Measurements from ENCODE around the gene GPR37L1. TPM values are rescaled to one million over a fixed set of nuclear protein-coding genes. Genes with fewer than 3 reads are reported as not detected.

The GPR37L1 gene
- total and polyA plus RNA-seq, 4 donors: under 0.01 to 0.04 (median 0.02) TPM; not detected in 1

DNA sequence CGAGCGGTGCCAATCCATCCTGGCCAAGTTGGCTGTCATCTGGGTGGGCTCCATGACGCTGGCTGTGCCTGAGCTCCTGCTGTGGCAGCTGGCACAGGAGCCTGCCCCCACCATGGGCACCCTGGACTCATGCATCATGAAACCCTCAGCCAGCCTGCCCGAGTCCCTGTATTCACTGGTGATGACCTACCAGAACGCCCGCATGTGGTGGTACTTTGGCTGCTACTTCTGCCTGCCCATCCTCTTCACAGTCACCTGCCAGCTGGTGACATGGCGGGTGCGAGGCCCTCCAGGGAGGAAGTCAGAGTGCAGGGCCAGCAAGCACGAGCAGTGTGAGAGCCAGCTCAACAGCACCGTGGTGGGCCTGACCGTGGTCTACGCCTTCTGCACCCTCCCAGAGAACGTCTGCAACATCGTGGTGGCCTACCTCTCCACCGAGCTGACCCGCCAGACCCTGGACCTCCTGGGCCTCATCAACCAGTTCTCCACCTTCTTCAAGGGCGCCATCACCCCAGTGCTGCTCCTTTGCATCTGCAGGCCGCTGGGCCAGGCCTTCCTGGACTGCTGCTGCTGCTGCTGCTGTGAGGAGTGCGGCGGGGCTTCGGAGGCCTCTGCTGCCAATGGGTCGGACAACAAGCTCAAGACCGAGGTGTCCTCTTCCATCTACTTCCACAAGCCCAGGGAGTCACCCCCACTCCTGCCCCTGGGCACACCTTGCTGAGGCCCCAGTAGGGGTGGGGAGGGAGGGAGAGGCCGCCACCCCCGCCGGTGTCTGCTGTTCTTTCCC is 5.3 kb downstream of the GPR37L1 start:
- Histone ChIP-seq H3K4me1 (ENCODE audit: control insufficient read depth in 4 of 4, insufficient read depth in 4 of 4, low read length in 3 of 4) (peaks cover 0 to 3% (median 0%) of the 10 kb centered on the region in 4 donors), H3K36me3 (ENCODE audit: control insufficient read depth in 4 of 4, insufficient read depth in 3 of 4, low read depth in 1 of 4, low read length in 3 of 4) (peaks cover 0 to 8% (median 2%) of the 10 kb centered on the region in 4 donors), H3K27ac (ENCODE audit: low read depth in 1 of 2, low read length in 2 of 2) (no peak overlapping the region), H3K9me3 (ENCODE audit: control insufficient read depth in 4 of 4, low read length in 3 of 4) (no peaks in the 10 kb centered on the region), H3K4me3 (ENCODE audit: low read depth in 1 of 3, low read length in 3 of 3) (no peak overlapping the region), H3K9ac (ENCODE audit: low read depth in 1 of 2, low read length in 2 of 2) (no peak overlapping the region), H3K27me3 (ENCODE audit: control insufficient read depth in 4 of 4, insufficient read depth in 4 of 4, low read length in 3 of 4) (peaks cover 0 to 2% (median 0%) of the 10 kb centered on the region in 4 donors)
- TF ChIP-seq HNF4A (conservative IDR thresholded peaks at IDR 0.05) (no peak), TAF1 (conservative IDR thresholded peaks at IDR 0.05) (no peak), RXRA (IDR thresholded peaks at IDR 0.05) (no peak), RAD21 (IDR thresholded peaks at IDR 0.05) (no peak), GABPA (IDR thresholded peaks at IDR 0.05 in 1 of 2, conservative IDR thresholded peaks at IDR 0.05 in 1 of 2) (no peak), EGR1 (IDR thresholded peaks at IDR 0.05; ENCODE audit: low read depth in 2 of 2) (no peak), FOXA2 (IDR thresholded peaks at IDR 0.05) (no peak), FOXA1 (IDR thresholded peaks at IDR 0.05) (no peak), SP1 (IDR thresholded peaks at IDR 0.05) (no peak), YY1 (IDR thresholded peaks at IDR 0.05) (no peak), HNF4G (IDR thresholded peaks at IDR 0.05) (no peak), NR2F2 (IDR thresholded peaks at IDR 0.05) (no peak), JUND (IDR thresholded peaks at IDR 0.05) (no peak)
- TF ChIP-seq, protein P1, sequence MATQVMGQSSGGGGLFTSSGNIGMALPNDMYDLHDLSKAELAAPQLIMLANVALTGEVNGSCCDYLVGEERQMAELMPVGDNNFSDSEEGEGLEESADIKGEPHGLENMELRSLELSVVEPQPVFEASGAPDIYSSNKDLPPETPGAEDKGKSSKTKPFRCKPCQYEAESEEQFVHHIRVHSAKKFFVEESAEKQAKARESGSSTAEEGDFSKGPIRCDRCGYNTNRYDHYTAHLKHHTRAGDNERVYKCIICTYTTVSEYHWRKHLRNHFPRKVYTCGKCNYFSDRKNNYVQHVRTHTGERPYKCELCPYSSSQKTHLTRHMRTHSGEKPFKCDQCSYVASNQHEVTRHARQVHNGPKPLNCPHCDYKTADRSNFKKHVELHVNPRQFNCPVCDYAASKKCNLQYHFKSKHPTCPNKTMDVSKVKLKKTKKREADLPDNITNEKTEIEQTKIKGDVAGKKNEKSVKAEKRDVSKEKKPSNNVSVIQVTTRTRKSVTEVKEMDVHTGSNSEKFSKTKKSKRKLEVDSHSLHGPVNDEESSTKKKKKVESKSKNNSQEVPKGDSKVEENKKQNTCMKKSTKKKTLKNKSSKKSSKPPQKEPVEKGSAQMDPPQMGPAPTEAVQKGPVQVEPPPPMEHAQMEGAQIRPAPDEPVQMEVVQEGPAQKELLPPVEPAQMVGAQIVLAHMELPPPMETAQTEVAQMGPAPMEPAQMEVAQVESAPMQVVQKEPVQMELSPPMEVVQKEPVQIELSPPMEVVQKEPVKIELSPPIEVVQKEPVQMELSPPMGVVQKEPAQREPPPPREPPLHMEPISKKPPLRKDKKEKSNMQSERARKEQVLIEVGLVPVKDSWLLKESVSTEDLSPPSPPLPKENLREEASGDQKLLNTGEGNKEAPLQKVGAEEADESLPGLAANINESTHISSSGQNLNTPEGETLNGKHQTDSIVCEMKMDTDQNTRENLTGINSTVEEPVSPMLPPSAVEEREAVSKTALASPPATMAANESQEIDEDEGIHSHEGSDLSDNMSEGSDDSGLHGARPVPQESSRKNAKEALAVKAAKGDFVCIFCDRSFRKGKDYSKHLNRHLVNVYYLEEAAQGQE (IDR thresholded peaks at IDR 0.05): no peak
- TF ChIP-seq, protein P2, sequence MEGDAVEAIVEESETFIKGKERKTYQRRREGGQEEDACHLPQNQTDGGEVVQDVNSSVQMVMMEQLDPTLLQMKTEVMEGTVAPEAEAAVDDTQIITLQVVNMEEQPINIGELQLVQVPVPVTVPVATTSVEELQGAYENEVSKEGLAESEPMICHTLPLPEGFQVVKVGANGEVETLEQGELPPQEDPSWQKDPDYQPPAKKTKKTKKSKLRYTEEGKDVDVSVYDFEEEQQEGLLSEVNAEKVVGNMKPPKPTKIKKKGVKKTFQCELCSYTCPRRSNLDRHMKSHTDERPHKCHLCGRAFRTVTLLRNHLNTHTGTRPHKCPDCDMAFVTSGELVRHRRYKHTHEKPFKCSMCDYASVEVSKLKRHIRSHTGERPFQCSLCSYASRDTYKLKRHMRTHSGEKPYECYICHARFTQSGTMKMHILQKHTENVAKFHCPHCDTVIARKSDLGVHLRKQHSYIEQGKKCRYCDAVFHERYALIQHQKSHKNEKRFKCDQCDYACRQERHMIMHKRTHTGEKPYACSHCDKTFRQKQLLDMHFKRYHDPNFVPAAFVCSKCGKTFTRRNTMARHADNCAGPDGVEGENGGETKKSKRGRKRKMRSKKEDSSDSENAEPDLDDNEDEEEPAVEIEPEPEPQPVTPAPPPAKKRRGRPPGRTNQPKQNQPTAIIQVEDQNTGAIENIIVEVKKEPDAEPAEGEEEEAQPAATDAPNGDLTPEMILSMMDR (IDR thresholded peaks at IDR 0.05; ENCODE audit: low read depth, low read length, missing input control): no peak
- TF ChIP-seq, protein P3, sequence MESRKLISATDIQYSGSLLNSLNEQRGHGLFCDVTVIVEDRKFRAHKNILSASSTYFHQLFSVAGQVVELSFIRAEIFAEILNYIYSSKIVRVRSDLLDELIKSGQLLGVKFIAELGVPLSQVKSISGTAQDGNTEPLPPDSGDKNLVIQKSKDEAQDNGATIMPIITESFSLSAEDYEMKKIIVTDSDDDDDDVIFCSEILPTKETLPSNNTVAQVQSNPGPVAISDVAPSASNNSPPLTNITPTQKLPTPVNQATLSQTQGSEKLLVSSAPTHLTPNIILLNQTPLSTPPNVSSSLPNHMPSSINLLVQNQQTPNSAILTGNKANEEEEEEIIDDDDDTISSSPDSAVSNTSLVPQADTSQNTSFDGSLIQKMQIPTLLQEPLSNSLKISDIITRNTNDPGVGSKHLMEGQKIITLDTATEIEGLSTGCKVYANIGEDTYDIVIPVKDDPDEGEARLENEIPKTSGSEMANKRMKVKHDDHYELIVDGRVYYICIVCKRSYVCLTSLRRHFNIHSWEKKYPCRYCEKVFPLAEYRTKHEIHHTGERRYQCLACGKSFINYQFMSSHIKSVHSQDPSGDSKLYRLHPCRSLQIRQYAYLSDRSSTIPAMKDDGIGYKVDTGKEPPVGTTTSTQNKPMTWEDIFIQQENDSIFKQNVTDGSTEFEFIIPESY (IDR thresholded peaks at IDR 0.05): no peak
- TF ChIP-seq, protein P4, sequence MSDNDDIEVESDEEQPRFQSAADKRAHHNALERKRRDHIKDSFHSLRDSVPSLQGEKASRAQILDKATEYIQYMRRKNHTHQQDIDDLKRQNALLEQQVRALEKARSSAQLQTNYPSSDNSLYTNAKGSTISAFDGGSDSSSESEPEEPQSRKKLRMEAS (IDR thresholded peaks at IDR 0.05): no peak
- TF ChIP-seq, protein P5, sequence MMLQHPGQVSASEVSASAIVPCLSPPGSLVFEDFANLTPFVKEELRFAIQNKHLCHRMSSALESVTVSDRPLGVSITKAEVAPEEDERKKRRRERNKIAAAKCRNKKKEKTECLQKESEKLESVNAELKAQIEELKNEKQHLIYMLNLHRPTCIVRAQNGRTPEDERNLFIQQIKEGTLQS (IDR thresholded peaks at IDR 0.05): no peak
- WGBS: 96% methylated on average over 26 of the region's 26 CpGs
- no peak for DNase-seq (ENCODE audit: low spot score)
